Measurements from ENCODE around the gene CUL3.
"Not testable (repeated sequence)": the region's sequence is repeated elsewhere in the genome, so short reads cannot be mapped to it uniquely, and the experiment has no call there.

Gene CUL3

DNA sequence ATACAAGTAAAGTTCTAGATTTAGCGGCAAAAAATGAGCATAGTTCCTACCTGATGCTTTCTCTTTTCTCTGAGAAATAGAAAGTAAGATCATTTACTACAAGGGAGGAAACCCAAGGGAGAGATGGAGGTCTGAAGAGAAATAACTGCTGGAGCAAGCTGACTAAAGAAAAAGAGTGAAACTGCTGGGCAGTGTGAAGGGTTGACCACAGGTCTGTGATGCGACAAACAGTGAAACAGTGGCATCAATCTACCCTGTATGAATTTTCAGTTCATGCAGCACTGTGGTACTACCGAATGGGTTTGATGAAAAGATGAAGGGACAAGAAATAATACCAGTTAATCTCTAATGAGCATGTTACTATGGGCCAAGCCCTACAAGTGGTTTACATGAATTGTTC is 52.2 kb downstream of the CUL3 start:
- no peak for DNase-seq

- no peak for DNase-seq
Observed at GRCh38 chr2:224532441-224532840, 52.7 kb downstream of the CUL3 start.

GRCh38 chr2:224528171-224528570 is 57.0 kb downstream of the CUL3 start:
- no peak for DNase-seq

DNA sequence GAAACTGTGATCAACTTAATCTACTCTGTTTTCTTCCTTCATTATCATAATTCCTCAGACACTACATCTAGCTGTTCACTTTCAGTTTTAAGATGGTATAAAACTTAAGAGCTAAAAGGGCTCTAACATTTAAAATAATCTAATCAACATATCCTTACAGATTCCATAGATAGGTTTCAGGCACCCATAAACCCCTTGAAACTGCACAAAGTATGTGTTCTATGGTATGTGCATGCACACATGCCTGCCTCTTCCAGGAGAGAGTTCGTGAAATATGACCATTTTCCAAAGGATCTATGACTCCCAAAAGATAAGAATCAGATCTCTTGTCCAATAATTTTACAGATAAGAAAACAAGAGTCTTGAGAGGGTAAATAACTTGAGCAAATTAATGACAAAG is 59.4 kb downstream of the CUL3 start:
- no peak for DNase-seq

- DNase-seq: no peak
Observed at GRCh38 chr2:224524657-224525056, 60.5 kb downstream of the CUL3 start.

DNA sequence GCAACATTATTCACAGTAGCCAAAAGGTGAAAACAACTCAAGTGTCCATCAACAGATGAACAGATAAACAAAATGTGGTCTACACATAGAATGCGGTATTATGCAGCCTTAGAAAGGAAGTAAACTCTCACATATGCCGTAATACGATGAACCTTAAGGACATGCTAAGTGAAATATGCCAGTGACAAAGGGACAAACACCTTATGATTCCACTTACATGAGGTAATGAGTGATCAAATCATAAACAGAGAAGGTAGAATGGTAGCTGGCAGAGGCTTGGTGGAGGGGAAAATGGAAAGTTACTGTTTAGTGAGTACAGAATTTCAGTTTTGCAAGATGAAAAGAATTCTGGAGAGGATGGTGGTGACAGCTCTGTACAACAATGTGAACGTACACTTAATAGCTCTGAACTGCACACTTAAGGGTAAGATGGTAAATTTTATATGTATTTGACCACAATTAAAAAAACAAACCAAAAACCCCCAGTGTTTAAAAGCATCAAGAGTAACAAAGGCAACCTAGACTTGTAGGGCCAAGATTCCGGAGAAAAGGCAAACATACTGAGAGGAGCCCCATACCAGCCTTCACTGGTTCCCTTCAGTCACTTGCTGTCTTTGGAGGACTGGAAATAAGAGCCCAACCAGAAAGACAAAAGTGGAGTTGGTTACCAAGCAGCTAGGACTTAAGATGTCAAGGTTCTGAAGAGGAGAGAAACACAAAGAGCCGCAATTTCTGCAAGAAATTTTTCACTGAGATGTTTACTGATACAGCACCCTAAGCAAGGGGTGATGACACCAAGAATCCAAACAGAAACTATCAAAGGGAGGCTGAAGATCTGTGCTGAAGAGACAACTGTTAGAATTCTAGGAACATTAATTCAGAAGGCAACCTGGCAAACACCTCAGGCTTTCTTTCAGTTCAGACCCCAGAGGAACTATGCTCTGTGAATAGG is 61.3 kb downstream of the CUL3 start:
- no peak for DNase-seq

DNA sequence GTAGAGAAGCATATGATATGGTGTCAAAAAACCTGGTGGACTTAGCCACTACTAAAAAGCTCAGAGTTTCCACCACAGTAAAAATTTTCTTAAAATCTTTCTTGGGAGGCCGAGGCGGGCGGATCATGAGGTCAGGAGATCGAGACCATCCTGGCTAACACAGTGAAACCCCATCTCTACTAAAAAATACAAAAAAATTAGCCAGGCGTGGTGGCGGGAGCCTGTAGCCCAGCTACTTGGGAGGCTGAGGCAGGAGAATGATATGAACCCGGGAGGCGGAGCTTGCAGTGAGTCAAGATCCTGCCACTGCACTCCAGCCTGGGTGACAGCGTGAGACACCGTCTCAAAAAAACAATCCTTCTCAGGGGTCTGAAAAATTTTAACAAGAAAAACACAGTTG is 62.7 kb downstream of the CUL3 start:
- DNase-seq: not testable (repeated sequence)

DNA sequence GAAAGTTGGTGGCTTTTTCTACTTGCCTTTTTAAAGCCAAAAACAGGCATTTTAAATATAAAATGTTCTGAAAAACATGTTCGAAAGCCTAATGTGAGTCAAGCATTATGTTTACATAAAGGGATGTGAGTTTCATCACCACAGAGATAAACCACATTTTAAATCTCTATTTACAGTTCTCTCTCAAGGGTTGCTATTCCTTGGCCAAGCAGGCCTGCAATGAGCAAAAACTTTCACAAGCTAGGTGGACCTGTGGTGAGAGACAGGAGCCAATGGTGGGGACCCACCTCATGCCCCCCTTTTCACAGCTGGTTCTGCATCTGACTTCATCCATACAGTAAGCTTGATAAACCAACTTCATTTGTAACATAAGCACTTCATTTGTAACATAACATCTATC is 65.1 kb downstream of the CUL3 start:
- no peak for DNase-seq

DNA sequence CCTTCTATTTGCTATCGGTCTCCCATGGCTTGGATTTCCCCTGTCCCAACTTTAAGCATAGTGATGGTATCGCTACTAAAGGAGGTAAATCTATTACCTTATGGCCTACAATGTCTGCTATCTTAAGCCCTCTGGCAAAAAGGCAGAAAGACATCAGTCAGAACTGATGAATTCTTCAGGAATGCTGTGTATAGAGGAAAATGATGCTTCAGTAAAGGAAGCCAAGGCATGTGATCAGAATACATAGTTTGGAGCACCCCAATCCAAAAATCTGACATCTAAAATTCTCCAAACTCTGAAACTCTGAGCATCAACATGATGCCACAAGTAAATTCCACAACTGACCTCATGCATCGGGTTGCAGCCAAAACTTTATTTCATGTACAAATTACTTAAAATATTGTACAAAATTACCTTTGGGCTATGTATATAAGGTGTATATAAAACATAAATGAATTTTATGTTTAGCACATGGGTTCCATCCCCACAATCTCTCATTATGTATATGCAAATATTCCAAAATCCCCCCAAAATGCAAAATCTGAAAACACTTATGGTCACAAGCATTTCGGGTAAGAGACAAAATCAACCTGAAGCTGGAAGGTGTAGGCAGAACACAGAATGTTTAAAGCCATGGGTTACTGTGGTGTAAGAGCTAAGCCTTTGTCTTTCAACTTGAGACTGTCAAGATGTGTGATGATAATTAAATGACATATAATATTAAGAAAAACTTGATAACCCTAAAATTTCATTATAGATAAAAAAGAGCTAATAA is 66.2 kb downstream of the CUL3 start:
- DNase-seq: peak in 1 of 3 experiments; percentile 48

- DNase-seq: no peak
Observed at GRCh38 chr2:224517963-224518362, 67.2 kb downstream of the CUL3 start.

- DNase-seq: not testable (repeated sequence)
Observed at GRCh38 chr2:224516393-224516792, 68.8 kb downstream of the CUL3 start.

GRCh38 chr2:224513991-224514390 is 71.2 kb downstream of the CUL3 start:
- DNase-seq: no peak

DNA sequence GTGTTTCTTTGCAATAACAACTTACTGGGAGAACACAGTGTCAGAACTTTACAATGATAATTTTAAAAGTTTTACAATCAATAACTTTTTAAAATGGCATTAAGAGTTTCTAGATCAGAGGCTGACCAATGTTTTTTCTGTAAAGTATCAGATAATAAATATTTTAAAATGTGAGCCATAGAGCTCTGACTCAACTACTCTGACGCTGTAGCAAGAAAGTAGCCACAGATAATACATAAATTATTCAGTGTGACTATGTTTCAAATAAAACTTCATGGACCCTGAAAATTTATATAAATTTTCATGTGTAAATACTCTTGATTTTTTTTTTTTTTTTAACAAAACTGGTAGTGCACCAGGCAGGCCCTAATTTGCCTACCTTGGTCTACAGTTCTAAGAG is 77.4 kb downstream of the CUL3 start:
- DNase-seq: no peak

- DNase-seq: no peak
Observed at GRCh38 chr2:224506494-224506893, 78.7 kb downstream of the CUL3 start.

DNA sequence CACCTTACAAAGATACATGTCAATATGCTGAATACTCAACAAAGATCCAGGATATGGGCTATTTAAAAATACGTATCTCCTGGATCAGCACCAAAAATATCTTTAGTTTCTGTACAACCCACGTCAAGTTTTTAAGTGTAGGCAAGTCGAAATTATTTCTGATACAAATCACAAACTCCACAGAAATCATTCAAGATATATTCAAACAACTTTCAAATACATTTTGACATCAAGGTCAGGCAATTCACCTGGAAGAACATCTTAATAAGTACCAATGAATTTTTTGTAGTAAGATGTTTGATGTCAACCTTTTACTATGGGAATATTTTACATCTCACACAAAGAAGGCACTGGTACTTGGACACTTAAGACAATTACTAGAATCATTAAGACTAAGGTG is 86.2 kb downstream of the CUL3 start:
- no peak for DNase-seq

DNA sequence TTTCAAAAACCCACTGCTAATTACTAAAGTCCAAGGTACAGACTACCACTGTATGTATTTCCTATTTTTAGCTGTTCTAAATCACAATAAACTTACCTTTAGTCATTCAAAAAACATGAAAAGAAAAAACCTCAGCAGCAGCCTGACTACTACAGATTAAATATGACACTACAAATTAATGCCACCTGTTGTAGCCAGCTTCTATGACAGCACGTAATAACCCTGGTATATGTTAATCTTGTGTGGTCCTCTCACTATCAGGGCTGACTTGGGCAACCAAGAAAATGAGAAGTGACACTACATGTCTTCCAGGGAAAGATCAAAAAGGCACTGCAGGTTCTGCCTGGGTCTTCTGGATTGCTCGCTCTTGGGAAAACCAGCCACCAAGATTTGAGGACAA is 92.6 kb downstream of the CUL3 start:
- no peak for DNase-seq

DNA sequence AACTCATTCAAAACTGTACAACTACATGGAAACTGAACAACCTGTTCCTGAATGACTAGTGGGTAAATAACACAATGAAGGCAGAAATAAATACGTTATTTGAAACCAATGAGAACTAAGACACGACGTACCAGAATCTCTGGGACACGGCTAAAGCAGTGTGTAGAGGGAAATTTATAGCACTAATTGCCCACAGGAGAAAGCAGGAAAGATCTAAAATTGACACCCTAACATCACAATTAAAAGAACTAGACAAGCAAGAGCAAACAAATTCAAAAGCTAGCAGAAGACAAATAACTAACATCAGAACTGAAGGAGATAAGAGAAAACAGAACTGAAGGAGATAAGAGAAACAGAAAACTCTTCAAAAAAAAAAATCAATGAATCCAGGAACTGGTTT is 97.2 kb downstream of the CUL3 start:
- DNase-seq: not testable (repeated sequence)

DNA sequence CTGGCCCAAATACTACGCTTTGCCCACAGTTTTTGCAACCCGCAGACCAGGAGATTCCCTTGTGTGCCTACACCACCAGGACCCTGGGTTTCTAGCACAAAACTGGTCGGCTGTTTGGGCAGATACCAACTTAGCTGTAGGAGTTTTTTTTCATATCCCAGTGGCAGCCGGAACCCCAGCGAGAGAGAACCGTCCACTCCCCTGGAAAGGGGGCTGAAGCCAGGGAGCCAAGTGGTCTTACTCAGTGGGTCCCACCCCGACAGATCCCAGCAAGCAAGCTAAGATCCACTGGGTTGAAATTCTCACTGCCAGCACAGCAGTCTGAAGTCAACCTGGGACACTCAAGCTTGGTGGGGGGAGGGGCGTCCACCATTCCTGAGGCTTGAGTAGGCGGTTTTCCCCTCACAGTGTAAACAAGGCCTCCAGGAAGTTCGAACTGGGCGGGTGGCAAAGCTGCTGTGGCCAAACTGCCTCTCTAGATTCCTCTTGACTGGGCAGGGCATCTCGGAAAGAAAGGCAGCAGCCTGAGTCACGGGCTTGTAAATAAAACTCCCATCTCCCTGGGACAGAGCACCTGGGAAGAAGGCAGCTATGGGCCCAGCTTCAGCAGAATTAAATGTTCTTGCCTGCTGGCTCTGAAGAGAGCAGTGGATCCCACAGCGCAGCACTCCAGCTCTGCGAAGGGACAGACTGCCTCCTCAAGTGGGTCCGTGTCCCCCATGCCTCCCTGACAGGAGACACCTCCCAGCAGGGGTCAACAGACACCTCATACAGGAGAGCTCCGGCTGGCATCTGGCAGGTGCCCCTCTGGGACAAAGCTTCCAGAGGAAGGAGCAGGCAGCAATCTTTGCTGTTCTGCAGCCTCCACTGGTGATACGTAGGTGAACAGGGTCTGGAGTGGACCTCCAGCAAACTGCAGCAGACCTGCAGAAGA is 99.8 kb downstream of the CUL3 start:
- DNase-seq: peak; percentile 23 to 65 (median 50)

DNA sequence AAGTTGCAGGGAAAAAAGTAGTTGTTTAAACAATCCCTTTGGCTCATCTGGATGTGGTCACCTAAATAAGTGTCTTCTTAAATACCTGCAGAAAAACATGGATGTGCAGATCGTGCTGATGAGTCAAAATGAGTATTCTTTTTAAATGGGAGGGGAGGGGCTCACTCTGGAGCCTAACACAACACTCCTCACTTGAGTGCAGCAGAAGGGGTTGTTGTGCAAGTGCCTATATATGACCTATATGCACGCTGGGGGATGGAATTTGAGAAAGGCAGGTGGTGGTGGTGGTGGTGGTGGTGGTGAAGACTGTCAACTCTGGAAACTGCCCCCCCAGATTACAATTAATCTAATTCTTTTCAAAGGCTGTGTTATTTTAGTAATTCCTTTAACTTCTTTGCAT is 105.3 kb downstream of the CUL3 start:
- DNase-seq: no peak

DNA sequence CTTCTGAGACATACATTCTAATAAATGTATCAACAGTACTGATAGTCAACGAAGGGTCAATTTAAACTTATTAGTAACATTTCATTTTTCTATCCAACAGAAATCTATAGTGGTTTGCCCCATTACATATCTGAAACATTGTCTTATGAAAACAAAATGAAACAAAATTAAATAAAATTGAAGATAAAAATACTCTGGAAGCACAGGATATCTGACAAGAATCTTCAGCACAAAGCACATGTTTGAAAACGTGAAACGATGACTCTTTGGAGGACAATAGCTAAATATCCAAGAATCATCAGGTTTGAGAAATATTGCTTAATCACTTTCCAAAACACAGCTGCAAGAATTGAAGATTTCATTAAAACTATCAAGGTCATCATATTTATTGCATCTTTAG is 112.3 kb downstream of the CUL3 start:
- DNase-seq: no peak

GRCh38 chr2:224472137-224472536 is 113.0 kb downstream of the CUL3 start:
- no peak for DNase-seq

- DNase-seq: no peak
Observed at GRCh38 chr2:224469374-224469964, 115.7 kb downstream of the CUL3 start.

Measured in NCI-H1417 (cell line).